ENCODE data around the gene PLEKHA7.

PLEKHA7 gene

DNA sequence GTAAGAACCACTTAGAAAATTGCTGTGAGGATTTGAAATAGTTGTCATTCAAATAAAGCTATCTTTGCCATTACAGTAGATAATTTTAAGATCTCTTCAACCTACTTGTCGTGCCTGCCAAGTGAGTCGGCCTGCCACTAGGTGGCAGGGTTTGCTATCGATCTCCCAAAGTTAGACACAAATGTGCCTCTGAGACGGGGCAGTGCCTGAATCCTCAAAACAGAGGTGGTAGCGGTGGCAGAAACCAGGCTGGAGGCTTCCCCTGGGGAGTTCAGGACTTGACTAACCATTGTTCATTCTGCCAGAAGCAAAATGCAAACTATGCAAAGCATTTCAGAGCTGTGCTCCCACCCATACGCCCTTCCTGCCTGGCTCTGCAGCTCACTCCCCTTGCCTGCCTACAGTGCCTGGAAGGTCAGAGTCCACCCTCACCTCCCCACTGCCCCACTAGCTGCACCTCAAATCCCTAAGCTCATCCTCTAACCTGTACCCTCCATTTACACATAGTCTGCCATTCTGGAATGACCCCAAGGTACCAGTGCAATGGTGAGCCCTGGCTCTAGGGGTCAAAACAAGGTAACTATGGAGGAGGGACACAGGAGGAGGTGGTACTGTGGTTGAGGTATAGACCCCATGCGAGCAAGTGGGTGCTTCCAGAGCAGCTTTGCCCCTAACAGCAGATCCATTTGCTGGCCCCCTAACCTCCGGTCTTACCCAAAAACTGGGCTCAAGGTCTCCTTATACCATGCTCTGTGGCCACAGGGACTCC lies 193.7 kb downstream of the PLEKHA7 start:
- peak overlapping the region in 1 of 5 donors; percentile 20 for H3K4me3 ChIP-seq (ENCODE audit: low read depth in 1 of 5, low read length in 5 of 5)
- H3K9ac ChIP-seq (ENCODE audit: low read length in 5 of 5), result no peak overlapping the region
- H3K27ac ChIP-seq (ENCODE audit: low read depth, low read length), result no peak overlapping the region
- H3K36me3 ChIP-seq (ENCODE audit: control insufficient read depth in 5 of 5, insufficient read depth in 5 of 5, low read length in 5 of 5), result peaks cover 0 to 2% (median 0%) of the 10 kb centered on the region in 5 donors
- H3K27me3 ChIP-seq (ENCODE audit: control insufficient read depth in 5 of 5, insufficient read depth in 4 of 5, low read length in 5 of 5), result no peaks in the 10 kb centered on the region
- no peaks in the 10 kb centered on the region for H3K9me3 ChIP-seq (ENCODE audit: control insufficient read depth in 5 of 5, low read length in 5 of 5)
- H3K4me1 ChIP-seq (ENCODE audit: control insufficient read depth in 5 of 5, insufficient read depth in 5 of 5, low read length in 5 of 5), result peaks cover 5 to 37% (median 27%) of the 10 kb centered on the region in 5 donors

DNA sequence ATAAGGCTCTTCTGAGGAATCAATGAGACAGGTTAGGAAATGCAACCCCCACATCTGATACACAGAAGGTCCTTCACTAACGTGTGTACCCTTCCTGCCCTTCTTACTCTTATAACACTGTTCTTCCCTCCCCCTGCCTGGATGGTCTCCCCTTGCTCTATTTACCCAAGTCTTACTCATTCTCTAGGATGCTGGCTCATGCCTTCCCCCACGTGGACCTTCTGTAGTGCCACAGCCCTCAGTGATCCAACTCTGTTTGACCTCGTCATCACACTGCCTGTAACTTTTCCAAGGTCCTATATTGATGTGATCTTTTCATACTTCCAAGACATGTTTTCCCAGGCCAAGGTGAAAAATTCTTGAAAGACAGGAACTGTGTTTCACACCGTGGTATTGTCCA lies 195.9 kb downstream of the PLEKHA7 start:
- Histone ChIP-seq H3K27me3 (ENCODE audit: control insufficient read depth in 5 of 5, insufficient read depth in 4 of 5, low read length in 5 of 5) (no peaks in the 10 kb centered on the region), H3K9ac (ENCODE audit: low read length in 5 of 5) (no peak overlapping the region), H3K9me3 (ENCODE audit: control insufficient read depth in 5 of 5, low read length in 5 of 5) (no peaks in the 10 kb centered on the region), H3K36me3 (ENCODE audit: control insufficient read depth in 5 of 5, insufficient read depth in 5 of 5, low read length in 5 of 5) (peaks cover 0 to 3% (median 0%) of the 10 kb centered on the region in 5 donors), H3K4me1 (ENCODE audit: control insufficient read depth in 5 of 5, insufficient read depth in 5 of 5, low read length in 5 of 5) (peaks cover 9 to 57% (median 44%) of the 10 kb centered on the region in 5 donors), H3K27ac (ENCODE audit: low read depth, low read length) (no peak overlapping the region), H3K4me3 (ENCODE audit: low read depth in 1 of 5, low read length in 5 of 5) (no peak overlapping the region)

DNA sequence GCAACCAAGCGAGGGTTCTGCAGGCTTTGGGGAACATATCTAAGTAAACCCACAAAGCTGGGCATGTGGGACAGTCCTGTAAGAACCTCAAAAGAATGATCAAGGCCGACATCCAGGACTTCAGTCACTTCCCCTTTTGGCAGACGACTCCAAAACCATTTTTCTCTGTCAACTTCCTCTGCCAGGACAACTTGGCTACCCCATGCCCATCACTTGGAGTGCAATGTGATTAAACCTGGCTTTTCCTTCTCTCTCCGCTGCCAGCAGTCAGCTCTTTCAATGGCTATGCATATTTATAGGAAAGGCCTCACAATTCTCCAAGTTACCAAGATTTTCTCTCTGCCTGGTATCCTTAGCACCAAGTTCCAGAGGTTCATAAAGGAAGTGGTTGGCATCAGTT lies 196.9 kb downstream of the PLEKHA7 start:
- no peak overlapping the region for H3K9ac ChIP-seq (ENCODE audit: low read length in 5 of 5)
- no peaks in the 10 kb centered on the region for H3K27me3 ChIP-seq (ENCODE audit: control insufficient read depth in 5 of 5, insufficient read depth in 4 of 5, low read length in 5 of 5)
- H3K4me1 ChIP-seq (ENCODE audit: control insufficient read depth in 5 of 5, insufficient read depth in 5 of 5, low read length in 5 of 5), result peaks cover 9 to 59% (median 46%) of the 10 kb centered on the region in 5 donors
- no peak overlapping the region for H3K4me3 ChIP-seq (ENCODE audit: low read depth in 1 of 5, low read length in 5 of 5)
- H3K27ac ChIP-seq (ENCODE audit: low read depth, low read length), result no peak overlapping the region
- H3K9me3 ChIP-seq (ENCODE audit: control insufficient read depth in 5 of 5, low read length in 5 of 5), result no peaks in the 10 kb centered on the region
- peaks cover 0 to 6% (median 0%) of the 10 kb centered on the region in 5 donors for H3K36me3 ChIP-seq (ENCODE audit: control insufficient read depth in 5 of 5, insufficient read depth in 5 of 5, low read length in 5 of 5)

DNA sequence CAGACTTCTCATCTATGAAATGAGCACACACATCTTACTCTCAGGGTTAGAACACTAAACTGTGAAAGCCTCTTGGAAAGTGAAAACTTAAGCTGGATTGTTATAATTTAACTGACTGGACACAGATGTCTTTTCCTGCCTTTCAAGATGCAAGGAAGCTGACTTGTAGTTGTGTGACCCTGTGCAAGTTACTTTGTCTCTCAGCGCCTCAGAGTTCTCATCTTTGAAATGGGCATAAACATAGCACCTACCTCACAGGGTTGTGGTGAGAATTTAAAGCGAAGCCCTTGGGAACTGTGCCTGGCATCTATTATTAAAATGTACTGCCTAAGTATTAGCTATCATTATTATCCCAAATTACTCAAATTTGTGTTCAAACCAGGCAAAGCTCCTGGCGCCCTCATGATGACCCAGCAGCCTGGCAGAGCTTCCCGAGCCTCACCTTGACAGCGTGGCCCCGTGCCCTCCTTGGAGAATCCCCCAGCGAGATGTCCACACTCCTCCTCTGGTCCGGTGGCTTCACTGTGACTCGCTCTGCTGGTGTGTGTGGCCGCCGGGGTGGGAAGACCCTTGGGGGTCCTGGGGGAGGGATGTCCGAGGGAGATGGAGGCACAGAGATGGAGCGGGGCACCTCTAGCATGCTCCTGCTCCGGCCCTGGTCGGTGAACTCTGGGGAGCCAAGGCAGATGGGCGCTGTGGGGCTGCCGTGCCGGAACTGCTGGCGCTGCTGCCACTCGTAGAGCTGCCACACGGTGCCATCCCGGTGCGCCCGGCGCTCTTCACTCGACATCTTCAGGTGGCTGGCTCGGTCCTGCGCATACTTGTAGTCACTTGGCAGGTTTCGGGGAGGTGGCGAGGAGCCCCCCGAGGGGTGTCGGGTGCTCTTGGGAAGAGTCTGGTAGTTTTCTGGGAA lies 197.6 kb downstream of the PLEKHA7 start:
- no peak overlapping the region for H3K4me3 ChIP-seq (ENCODE audit: low read depth in 1 of 5, low read length in 5 of 5)
- no peak overlapping the region for H3K27ac ChIP-seq (ENCODE audit: low read depth, low read length)
- H3K9me3 ChIP-seq (ENCODE audit: control insufficient read depth in 5 of 5, low read length in 5 of 5), result no peaks in the 10 kb centered on the region
- peaks cover 9 to 63% (median 46%) of the 10 kb centered on the region in 5 donors for H3K4me1 ChIP-seq (ENCODE audit: control insufficient read depth in 5 of 5, insufficient read depth in 5 of 5, low read length in 5 of 5)
- no peak overlapping the region for H3K9ac ChIP-seq (ENCODE audit: low read length in 5 of 5)
- H3K36me3 ChIP-seq (ENCODE audit: control insufficient read depth in 5 of 5, insufficient read depth in 5 of 5, low read length in 5 of 5), result peaks cover 0 to 6% (median 0%) of the 10 kb centered on the region in 5 donors
- H3K27me3 ChIP-seq (ENCODE audit: control insufficient read depth in 5 of 5, insufficient read depth in 4 of 5, low read length in 5 of 5), result no peaks in the 10 kb centered on the region

DNA sequence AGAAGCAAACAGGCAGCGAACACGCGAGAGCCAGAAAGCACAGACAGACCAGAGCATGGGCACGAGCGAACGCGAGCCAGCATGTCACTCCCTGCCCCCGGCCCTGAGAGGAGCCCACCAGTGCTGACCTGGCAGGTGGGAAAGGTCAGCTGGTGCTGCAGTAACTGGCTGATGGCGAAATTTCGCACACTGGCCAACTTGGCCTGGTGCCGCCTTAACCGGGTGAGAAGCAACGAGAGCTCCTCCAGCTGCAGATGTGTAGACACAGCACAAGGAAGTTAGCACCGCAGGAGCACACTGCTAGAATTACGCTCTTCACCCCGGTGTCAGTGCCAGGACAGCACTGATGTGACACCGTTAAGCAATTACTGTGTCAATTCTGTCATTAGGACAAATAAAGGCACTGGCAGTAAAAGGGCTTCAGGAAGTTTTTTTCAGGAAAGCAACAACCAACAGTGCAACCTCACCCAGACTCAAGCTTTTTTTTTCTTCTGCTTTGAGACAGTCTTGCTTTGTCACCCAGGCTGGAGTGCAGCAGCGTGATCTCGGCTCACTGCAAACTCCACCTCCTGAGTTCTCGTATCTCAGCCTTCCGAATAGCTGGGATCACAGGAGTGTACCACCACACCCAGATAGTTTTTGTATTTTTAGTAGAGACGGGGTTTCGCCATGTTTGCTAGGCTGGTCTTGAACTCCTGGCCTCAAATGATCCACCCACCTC lies 199.0 kb downstream of the PLEKHA7 start:
- Histone ChIP-seq H3K27me3 (ENCODE audit: control insufficient read depth in 5 of 5, insufficient read depth in 4 of 5, low read length in 5 of 5) (no peaks in the 10 kb centered on the region), H3K4me3 (ENCODE audit: low read depth in 1 of 5, low read length in 5 of 5) (peak overlapping the region in 3 of 5 donors; percentile 1 to 32 (median 17)), H3K9ac (ENCODE audit: low read length in 5 of 5) (peak overlapping the region in 2 of 5 donors; percentile 14 to 54), H3K4me1 (ENCODE audit: control insufficient read depth in 5 of 5, insufficient read depth in 5 of 5, low read length in 5 of 5) (peaks cover 7 to 69% (median 49%) of the 10 kb centered on the region in 5 donors), H3K27ac (ENCODE audit: low read depth, low read length) (peak overlapping the region; percentile 60), H3K9me3 (ENCODE audit: control insufficient read depth in 5 of 5, low read length in 5 of 5) (no peaks in the 10 kb centered on the region), H3K36me3 (ENCODE audit: control insufficient read depth in 5 of 5, insufficient read depth in 5 of 5, low read length in 5 of 5) (peaks cover 0 to 6% (median 0%) of the 10 kb centered on the region in 5 donors)

DNA sequence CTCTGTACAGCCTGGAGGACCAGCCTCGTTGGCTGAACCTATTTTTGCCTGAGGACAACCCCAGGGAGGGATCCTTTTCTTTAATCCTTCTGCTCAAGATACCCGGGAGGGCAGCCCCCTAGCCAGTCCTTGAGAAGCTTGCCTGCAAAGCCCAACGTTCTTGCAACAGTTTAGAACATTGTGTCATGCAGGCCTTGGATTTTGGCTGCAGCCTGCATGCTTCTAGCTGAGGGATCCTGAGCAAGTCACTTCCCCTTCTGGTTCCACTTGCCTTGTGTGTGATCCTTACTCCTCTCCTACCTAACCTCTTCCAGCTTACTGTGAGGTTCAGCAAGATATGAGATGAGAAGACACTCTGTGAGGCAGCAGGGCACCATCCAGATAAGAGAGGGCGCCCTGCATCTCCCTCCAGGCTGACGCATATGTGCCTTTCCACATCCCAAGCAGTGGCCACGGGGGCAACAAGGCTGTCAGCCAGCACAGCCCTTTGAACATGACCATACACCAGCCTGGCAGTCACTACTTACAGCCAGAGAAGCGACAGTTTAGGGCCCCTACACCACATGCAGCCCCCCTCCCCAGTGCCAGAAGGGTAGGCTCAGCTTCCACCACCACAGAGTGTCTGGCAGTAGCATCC lies 199.7 kb downstream of the PLEKHA7 start:
- H3K4me3 ChIP-seq (ENCODE audit: low read depth in 1 of 5, low read length in 5 of 5), result peak overlapping the region in 2 of 5 donors; percentile 1 to 32
- H3K27me3 ChIP-seq (ENCODE audit: control insufficient read depth in 5 of 5, insufficient read depth in 4 of 5, low read length in 5 of 5), result no peaks in the 10 kb centered on the region
- peaks cover 0 to 6% (median 0%) of the 10 kb centered on the region in 5 donors for H3K36me3 ChIP-seq (ENCODE audit: control insufficient read depth in 5 of 5, insufficient read depth in 5 of 5, low read length in 5 of 5)
- H3K4me1 ChIP-seq (ENCODE audit: control insufficient read depth in 5 of 5, insufficient read depth in 5 of 5, low read length in 5 of 5), result peaks cover 12 to 73% (median 54%) of the 10 kb centered on the region in 5 donors
- peak overlapping the region; percentile 60 for H3K27ac ChIP-seq (ENCODE audit: low read depth, low read length)
- H3K9ac ChIP-seq (ENCODE audit: low read length in 5 of 5), result no peak overlapping the region
- no peaks in the 10 kb centered on the region for H3K9me3 ChIP-seq (ENCODE audit: control insufficient read depth in 5 of 5, low read length in 5 of 5)

DNA sequence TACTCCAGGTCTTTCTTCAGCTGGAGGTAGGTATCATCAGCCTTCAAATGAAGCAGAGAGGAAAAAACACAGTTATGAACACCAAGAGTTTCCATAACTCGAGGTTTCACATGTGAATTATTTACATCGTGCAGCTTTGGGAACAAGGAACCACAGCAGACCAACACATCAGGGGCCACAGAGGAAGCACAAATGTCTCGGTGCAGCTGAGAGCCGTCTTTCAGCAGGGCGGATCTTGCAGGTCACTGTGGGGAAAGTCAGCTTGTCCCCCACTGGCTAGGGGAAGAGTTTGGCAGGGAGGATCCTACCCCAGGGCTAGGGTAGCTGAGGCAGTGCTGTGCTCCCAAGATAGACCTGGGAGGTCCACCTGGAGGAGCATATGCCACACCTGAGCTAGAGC lies 201.1 kb downstream of the PLEKHA7 start:
- Histone ChIP-seq H3K27me3 (ENCODE audit: control insufficient read depth in 5 of 5, insufficient read depth in 4 of 5, low read length in 5 of 5) (no peaks in the 10 kb centered on the region), H3K9ac (ENCODE audit: low read length in 5 of 5) (no peak overlapping the region), H3K36me3 (ENCODE audit: control insufficient read depth in 5 of 5, insufficient read depth in 5 of 5, low read length in 5 of 5) (peaks cover 0 to 6% (median 0%) of the 10 kb centered on the region in 5 donors), H3K9me3 (ENCODE audit: control insufficient read depth in 5 of 5, low read length in 5 of 5) (no peaks in the 10 kb centered on the region), H3K27ac (ENCODE audit: low read depth, low read length) (no peak overlapping the region), H3K4me3 (ENCODE audit: low read depth in 1 of 5, low read length in 5 of 5) (no peak overlapping the region), H3K4me1 (ENCODE audit: control insufficient read depth in 5 of 5, insufficient read depth in 5 of 5, low read length in 5 of 5) (peaks cover 12 to 75% (median 60%) of the 10 kb centered on the region in 5 donors)

DNA sequence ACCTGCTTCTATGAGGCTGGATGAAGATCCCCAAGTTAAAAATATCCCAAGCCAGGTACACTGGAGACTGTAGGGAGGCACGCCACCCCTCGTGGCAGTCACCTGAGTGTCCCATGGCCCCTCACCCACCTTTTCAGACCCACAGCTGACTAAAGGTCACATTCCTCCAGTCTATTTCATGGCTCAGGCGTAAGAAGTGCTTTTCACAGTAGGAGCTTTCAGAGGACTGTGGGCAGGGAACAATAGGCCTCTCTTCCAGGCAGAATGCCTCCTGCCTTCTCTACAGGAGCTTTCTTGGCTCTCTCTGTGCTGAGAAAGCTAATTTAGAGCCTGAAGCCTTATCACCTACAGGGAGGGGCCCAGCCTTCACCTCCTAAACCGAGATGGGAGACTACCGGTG lies 201.9 kb downstream of the PLEKHA7 start:
- peak overlapping the region in 1 of 5 donors; percentile 8 for H3K9ac ChIP-seq (ENCODE audit: low read length in 5 of 5)
- H3K4me3 ChIP-seq (ENCODE audit: low read depth in 1 of 5, low read length in 5 of 5), result no peak overlapping the region
- H3K27me3 ChIP-seq (ENCODE audit: control insufficient read depth in 5 of 5, insufficient read depth in 4 of 5, low read length in 5 of 5), result no peaks in the 10 kb centered on the region
- peaks cover 15 to 72% (median 58%) of the 10 kb centered on the region in 5 donors for H3K4me1 ChIP-seq (ENCODE audit: control insufficient read depth in 5 of 5, insufficient read depth in 5 of 5, low read length in 5 of 5)
- no peak overlapping the region for H3K27ac ChIP-seq (ENCODE audit: low read depth, low read length)
- H3K9me3 ChIP-seq (ENCODE audit: control insufficient read depth in 5 of 5, low read length in 5 of 5), result no peaks in the 10 kb centered on the region
- H3K36me3 ChIP-seq (ENCODE audit: control insufficient read depth in 5 of 5, insufficient read depth in 5 of 5, low read length in 5 of 5), result peaks cover 0 to 6% (median 0%) of the 10 kb centered on the region in 5 donors

Data from subcutaneous abdominal adipose tissue (tissue), 5 donors.